GM21723 (cell line): Measurements from ENCODE around the gene NOX3.

Source experiments
- ATAC-seq: cut with Tn5 transposase; IDR thresholded peaks from one replicate; pipeline ENCODE4 v1.9.1; 2021; ENCODE audit warnings: mild to moderate bottlenecking, moderate library complexity; ENCODE audit not compliant: unreplicated experiment

NOX3 gene

GRCh38 chr6:155404937-155405336 lies 50.7 kb downstream of the NOX3 start:
- ATAC-seq = no peak

GRCh38 chr6:155402656-155403304 lies 52.9 kb downstream of the NOX3 start:
- ATAC-seq = no peak

DNA sequence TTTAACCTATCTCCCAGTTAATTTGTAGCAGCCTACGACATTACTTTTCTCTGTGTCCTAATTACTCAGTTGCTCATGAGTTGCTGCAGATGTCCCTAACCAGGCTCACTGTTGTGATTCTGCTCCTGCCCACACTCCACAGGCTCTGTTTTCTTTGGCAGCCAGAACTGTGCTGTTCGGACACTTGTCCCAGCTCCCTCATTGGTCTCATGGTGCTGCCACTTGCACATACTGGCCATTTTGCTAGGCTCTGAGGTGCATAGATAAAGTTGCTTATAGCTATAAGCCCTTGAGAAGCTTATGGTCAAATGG lies 55.0 kb downstream of the NOX3 start:
- ATAC-seq = no peak

DNA sequence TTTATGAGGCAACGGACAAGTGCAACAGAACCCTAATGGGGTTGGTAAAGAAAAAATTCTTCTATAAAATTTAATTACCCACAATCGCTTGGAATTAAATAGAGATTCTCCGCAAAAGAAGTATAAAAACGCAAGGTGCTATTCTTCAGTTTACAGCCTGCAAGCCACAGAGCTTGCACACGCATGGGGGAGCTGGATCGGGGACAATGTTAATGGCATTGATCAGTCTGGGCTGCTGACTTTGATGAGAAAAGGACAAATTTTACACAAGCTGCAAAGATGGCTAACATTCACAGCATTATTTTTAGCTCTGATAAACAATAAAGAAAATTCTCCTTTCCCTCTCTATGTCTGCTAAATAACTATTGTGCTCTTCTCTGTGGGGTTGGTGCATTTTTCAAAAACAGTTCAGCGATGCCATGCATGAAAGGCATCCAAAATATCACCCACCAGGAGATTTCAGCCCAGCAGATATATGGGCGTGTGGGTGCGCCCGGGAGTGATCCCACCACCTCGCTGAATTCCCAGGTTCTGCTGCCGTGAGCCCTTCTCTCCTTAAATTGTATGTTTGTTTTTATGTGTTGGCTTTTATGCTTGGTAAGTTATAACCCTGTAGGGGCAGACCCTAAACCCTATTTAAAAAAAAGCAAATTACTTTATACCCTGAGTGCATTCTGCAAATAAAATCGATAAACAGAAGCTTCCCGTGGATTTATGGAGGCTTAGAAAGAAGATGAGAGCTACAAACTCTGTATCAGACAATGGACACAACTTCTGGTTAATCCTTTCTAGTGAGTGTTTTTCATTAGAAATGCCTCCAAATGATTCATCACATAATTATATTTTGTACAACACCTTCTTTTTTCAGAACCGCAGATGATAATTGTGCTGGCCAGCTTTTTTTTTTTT lies 55.6 kb downstream of the NOX3 start:
- no peak for ATAC-seq

GRCh38 chr6:155399062-155399744 lies 56.4 kb downstream of the NOX3 start:
- no peak for ATAC-seq

DNA sequence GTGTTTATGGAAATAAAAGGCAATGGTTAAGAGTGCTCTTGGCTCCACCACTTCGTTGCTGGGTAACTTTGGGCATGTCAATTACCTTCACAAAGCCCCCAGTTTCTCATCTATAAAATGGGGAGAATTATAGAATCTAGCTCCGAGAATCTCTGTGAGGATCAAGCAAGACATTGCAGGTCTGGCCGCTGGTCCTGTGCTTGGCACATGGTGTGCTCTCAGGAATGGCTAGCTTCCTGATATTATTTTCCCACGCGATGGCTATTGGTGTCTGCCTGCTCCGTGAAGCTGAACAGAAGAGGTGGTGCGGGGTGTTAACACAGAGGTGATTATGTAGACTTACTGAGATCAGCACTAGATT lies 57.0 kb downstream of the NOX3 start:
- ATAC-seq = no peak

DNA sequence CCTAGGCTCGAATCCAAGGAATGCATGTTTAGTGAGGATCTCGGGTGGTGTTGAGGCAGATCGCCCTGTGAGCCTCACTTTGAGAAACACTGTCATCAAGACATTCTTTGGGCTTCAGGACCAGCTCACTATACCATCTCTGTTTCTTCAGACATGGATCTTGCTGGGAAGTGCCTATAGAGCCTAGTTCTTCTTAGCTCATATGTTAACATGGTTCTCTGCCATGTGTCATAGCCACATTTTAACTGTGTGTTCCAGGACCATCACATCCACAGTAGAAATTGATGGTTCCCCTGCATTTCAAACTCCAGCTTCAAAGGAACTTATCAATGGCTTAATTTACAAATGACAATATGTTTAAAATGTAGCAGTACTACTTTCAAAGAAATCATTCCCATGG lies 57.4 kb downstream of the NOX3 start:
- ATAC-seq = no peak

DNA sequence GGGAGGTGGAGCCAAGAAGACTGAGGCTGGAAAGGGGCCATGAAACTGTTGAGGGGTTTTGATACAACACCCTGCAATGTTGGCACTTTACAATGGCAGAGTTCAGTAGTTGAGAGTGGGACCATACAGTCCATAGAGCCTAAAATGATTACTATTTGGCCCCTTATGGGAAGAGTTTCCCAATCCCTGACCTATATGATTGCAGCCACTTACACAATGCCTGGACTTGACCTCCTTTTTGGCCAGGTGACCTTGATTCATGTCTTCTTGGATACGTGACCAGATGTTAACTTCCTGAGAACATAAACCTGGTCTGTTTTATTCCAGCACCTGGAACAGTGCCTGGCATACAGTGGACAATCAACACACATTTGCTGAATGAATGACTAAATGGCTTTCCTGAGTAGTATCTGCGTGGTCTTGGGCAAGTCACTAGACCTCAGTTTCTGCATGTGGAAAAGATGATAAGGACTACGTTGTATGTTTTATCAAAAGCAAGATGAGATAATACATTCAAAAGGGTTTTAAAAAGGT lies 58.4 kb downstream of the NOX3 start:
- no peak for ATAC-seq

GRCh38 chr6:155396605-155397004 lies 59.0 kb downstream of the NOX3 start:
- no peak for ATAC-seq

DNA sequence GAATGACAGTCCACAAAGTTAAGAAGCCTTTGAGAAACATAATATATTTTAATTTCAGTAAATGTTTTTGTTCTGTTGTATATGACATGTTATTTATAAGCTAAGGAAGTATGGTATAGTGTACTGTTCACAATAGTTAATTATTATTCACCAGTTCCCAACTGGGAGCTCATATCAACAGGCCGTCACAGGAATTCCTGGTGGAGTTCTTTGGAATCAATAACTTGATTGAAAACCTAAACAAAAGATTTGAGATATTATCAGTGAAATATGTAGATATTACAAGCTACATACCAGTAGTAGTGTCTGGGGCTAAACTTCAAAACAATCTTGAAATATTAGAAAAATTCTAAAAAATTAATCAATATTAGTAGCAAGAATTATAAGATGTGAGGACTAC lies 60.3 kb downstream of the NOX3 start:
- no peak for ATAC-seq

DNA sequence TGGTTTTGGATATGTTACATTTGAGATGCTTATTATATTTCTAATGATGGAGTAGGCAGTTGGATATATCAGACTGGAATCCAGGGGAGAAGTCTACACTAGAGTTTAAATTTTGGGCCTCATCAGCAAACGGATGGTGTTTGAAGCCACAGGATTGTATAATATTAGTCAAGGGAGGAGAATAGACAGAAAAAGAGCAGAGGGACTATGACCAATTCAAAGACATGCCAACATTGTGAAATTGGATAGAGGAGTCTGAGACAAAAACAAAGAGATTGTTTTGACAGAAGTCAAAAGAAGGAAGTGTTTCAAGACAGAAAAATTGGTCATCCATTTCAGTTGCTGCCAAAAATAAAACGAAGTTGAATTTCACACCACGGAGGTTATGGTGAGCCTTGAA lies 66.5 kb downstream of the NOX3 start:
- ATAC-seq = no peak

GRCh38 chr6:155388591-155388990 lies 67.0 kb downstream of the NOX3 start:
- no peak for ATAC-seq

- no peak for ATAC-seq
These were observed 68.2 kb downstream of the NOX3 start for GRCh38 chr6:155387481-155387880.

GRCh38 chr6:155384321-155384952 lies 71.2 kb downstream of the NOX3 start:
- ATAC-seq = no peak

GRCh38 chr6:155383913-155384312 lies 71.7 kb downstream of the NOX3 start:
- no peak for ATAC-seq

DNA sequence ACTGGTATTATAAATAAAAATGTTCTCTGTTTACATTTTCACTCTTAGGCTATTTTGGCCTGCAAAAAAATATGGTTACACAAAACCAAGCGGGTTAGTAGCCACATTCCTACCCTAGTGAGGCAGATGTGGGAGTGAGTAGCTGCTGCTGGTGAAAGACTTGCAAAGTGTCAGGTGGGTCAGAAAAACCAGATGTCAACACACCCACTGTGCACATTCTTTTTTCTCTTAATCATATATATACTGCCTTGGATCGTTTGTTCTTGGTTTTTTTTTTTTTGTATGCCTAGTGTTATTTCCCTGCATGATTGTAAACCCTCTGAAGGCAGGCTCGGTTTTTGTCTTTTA lies 73.3 kb downstream of the NOX3 start:
- ATAC-seq = no peak

GRCh38 chr6:155381673-155382337 lies 73.8 kb downstream of the NOX3 start:
- no peak for ATAC-seq

DNA sequence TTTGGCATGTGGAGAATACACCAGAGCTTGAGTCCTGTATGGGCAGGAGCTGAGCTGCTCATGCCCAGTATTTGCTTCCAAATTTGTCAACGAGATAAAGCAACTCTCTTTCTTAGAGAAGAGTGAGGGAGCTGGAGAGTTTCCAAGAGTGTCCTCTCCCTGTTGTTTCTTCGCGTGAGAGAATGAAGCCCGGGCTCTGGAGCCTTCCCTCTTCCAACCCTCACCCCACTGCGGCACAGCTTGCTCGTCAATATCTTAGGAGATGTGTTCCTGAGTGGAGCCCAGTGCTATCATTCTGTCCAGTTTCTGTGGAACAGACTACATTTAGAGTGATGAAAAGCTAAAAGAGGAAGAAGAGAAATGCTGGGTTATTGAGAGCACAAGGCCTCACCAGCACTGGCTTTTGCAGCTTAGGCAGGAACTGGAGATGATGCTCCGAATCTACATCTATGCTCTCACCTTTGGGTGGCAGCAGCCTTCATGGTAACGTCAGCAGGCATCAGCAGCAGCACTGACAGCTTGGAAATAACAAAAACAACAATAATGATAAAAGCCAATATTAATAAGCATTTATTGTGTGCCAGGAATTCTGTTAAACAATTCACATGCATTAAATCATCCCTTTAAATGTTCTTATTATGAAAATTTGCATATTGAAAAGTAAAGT lies 74.8 kb downstream of the NOX3 start:
- ATAC-seq = no peak

DNA sequence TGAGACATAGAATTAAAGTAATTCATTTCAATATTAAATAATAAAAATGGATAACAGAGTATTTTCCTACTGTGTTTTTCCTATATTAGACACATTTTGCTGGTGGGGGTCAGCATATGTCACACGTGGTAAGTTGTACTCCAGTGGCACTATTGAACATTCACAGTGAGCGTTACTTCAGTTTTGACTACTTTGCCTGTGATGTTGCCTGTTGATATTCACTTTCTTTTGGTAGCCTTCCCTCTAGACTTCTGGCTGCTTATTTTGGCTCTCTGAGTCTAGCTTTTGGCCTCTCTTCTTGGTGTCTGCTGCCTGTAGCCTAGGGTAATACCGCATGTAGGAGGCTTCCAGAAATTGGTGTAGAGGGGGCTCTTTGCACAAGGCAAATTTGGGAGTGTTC lies 76.9 kb downstream of the NOX3 start:
- ATAC-seq = no peak

- peak; percentile 68 for ATAC-seq
These were observed 77.4 kb downstream of the NOX3 start for GRCh38 chr6:155378276-155378675.
